ENCODE measurements around the gene SOS1.
A peak's percentile ranks its signal among the peaks of the same experiment; 100 is the strongest.
"Not testable (repeated sequence)": the region's sequence is repeated elsewhere in the genome, so short reads cannot be mapped to it uniquely, and the experiment has no call there.

SOS1 gene

DNA sequence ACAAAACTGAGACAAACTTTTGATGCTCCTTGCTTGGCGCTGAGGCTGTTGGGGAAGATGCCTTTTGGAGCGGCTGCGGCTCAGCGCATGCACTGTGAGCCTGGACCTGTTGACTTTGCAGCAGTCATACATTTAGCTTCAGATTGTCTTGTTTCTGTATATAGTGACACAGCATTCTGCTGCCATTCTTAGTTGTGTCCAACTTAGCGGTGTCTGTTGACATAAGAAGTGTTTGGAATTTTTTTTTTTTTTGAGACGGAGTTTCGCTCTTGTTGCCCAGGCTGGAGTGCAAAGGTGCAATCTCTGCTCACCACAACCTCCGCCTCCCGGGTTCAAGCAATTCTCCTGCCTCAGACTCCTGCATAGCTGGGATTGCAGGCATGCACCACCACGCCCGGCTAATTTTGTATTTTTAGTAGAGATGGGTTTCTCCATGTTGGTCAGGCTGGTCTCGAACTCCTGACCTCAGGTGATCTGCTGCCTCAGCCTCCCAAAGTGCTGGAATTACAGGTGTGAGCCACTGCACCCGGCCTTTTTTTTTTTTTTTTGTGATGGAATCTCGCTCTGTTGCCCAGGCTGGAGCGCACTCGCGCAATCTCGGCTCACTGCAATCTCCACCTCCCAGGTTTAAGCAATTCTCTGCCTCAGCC, 17.5 kb upstream of the SOS1 start:
- DNase-seq, result not testable (repeated sequence)

DNA sequence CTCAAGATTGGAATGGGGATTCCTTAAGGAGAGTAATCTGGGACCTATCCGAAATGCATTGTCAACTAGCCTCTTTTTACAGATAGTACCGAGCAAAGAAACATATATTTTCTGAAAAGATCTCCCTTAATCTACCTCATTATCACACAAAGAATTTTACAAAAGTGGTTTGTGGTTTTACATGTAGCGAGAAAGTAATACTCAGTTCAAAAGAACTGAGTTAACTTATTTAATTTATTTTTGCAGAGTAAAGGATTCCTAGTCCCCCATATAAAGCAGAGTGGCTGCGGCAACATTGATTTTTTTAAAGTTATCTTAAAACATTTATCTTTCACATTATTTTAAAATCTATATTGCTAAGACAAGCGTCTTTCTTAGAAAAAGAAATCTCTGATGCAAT, 15.9 kb upstream of the SOS1 start:
- DNase-seq, result no peak

DNA sequence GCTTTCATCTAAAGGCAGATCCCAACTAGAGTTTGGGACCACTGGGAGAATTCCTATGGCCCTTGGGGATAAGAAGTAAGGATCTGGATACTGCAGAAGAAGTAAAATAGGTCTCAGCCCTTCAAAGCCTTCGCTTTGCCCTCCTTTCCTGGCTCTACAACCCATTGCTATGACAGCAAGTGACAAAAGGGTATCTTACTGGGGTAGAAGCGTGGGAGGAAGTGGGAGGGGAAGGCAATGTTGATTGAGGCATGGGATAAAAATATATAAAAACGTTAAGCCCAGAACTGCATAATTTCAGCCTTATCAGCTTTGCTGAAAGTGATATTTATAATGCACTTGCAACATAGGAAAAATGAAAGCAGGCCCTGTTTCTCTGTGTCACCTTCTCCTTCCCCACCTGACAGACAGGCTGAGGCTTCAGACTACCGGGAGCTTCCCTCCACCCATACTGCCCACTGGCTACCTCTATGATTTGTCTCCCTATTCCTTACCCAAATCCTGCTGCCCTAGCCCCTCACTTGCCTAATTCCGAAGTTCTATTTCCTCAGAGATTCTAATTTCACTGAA, 14.9 kb upstream of the SOS1 start:
- no peak for DNase-seq

DNA sequence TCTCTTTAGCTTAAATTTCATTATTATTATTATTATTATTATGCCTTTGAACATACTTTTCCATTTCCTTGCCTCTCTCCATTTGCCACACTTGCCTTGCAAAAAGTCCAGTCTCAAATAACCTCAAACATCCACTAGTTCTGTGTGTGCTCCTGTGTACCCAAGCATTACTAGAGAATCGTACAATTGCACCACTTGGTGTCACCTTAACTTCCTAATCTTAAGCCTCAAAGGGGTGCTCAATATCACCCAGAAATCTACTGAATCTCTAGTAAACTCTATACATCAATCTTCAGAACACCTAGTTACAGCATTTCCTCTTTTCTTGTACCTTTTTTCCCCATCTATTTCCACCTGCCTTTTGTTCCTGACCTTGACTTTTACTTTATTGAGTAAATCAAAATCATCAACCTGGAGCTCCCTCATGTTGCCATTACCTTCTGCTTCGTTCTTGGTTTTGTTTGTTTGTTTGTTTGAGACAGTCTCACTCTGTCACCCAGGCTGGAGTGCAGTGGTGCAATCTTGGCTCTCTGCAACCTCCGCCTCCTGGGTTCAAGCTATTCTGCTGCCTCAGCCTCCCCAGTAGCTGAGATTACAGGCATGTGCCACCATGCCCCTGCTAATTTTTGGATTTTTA, 12.5 kb upstream of the SOS1 start:
- DNase-seq, result no peak

DNA sequence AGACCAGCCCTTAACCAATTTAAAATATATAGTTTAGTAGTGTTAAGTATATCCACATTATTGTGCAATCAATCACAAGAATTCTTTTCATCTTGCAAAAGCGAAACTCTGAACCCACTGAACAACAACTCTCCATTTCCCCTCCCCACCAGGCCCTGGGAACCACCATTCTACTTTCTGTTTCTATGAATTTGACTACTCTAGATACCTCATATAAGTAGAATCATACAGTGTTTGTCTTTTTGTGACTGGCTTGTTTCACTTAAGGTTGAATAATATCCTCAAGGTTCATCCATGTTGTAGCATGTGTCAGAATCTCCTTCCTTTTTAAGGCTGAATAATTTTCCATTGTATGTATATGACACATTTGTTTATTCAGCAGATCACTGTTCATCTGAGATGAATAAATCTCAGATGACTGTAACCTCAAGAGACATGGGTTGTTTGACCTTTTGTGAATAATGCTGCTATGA, 8.1 kb upstream of the SOS1 start:
- no peak for DNase-seq

DNA sequence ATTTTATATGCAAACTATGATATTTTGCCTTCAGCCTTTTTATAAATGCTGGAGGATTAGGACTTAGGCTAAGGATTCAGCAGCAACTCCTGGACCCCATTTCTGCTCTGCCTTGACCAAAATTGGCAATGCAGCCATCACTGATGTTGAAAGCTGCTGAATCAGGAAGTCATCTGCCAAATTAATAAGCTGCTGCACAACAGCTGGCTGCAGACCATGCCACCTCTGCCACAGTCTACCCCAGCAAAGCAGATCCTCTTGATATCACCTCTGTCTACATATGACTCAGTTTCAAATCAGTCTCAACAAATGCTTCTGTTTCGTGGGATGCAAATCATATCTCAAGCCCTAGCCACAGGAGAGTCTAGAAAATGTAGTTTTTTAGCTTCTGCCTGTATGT, 7.1 kb upstream of the SOS1 start:
- no peak for DNase-seq

DNA sequence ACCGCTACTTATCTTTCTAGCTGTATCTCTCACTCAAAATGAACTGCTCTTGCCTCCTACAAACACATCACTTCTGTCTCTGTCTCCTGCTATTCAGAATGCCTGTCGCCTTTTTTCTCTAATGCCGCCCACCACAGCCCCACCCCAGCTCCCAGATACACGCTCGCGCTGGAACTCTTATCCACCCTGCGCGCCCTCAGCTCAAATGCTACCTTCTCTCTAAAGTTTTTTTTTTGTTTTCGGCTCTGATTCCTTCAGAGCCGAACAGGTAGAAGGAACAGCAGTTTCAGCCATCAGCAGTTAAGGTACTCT, 3.9 kb upstream of the SOS1 start:
- DNase-seq, result no peak

DNA sequence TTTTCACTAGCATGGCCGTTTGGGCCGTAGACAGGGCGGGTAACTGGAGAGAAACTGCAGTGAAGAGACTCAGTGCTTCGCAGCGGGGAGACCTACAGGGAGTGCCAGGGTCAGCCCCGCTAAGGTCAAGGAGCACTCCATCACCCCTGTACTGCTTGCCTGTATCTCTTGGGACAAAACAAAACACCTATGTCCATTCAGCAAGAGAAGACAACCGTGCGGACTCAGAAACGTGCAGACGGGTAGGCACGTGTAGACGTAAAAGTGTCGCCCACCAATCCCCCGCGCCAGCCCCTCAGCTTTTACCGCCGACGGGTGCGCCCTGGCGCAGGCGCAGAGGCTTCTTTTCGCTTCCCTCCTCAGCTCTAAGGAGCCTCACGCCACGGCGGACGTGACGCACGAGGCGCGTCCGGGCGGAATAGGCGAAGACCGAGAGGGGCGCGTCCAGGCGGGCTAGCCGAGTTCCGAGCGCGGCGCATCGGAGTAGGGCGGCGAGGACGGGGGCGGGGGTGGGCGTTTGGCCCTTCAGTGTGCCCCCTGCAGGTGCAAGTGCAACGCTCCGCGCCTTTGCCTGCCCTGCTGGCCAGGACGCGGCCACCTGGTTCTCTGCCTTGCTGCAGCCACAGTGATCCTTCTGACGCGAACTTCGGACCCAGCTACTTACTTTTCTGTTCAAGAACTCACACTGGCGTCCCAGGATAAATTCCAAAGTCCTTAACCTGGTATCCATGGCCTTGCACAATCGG, 3.3 kb upstream of the SOS1 start:
- DNase-seq, result peak; percentile 89 to 91

DNA sequence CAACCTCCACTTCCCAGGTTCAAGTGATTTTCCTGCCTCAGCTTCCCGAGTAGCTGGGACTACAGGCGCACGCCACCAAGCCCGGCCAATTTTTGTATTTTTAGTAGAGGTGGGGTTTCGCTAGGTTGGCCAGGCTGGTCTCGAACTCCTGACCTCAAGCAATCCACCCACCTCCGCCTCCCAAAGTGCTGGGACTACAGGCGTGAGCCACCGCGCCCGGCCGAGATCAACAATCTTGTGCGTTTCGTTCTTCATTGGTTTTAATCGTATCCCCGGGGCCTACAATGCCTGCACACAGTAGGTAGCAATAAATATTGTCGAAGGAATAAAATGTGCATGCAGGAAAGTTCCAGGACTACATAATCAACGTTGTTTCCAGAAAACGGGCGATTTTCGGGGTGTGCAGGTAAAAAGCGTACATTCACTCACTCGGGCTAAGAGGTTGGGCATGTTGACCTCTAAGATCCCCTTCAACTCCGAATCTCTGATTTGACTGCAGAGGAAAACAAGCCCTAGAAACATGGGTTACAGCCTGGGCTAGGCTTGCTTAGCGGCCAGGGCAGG, 2.7 kb upstream of the SOS1 start:
- DNase-seq, result no peak

DNA sequence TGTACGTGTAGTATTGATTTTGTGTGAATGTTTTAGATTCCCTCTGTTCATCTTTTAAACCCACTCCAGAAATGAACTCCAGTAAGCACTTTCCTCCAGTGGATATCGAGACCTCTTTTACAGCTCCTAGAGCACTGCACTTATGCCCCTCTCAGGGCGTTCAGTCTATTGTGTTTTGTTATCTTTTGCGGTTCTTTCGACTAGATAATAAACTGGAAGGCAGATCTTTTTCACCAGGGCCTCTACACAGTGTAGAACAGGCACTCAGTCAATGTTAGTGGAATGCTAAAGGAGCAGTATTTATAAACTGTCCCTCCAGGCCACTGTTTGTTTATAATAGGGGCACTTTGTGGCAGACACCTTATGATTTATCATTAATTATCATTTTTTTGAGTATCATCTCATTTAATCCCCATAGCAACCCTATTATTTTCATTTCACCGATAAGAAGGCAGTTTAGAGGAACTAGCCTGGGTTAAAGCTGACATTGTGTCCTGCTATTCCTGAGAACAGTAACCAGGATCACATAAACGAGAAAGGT, 742 bp upstream of the SOS1 start:
- DNase-seq, result no peak

DNA sequence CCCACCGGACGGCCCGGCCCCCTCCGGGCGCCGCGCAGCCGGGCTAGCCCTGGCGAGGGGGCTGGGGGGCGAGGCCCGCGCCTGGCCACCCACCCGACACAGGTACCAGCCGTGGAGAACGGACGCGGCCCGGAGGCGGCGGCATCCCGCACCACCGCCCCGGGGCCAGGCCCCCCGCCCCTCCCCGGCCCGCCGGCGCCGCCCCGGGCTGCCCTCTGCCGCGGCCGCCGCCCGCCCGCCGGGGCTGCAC, 405 bp downstream of the SOS1 start:
- DNase-seq, result no peak

DNA sequence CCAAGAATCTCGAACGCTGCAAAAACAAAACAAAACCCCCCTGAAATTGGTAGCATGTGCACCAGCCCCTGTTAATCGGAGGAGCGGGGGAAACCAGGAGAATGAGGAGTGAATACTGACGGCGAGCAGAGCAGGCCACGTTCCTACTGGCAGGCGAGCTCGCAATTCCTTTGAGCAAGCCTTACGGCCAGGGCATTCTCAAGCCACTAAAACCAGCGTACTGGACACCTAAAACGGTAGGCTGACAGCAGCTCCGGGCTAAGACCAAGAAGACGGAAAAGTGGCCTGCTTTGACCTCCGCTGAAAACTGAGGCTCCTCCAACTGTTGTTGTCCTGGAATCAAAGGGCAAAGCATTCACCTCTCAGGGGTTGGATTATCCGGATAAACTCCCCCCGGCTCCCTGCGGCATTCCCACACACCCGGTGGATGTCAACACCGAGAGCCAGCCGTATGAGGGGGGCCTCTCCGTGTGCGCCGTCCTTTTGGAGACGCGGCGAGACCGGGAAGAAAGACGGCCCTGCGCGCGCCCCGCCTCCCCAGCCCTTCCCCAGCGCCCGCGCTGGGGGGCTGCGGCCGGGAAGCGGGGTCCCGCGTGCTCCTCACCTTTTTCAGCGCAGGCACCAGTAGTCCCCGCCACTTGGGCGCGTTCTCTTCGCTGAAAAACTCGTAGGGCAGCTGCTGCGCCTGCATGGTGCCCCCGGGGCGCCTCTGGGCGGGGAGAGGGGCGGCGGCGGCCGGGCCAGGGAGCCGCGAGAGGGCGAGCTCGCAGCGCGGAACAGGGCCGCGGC, 925 bp downstream of the SOS1 start:
- peak; percentile 45 to 56 for DNase-seq

DNA sequence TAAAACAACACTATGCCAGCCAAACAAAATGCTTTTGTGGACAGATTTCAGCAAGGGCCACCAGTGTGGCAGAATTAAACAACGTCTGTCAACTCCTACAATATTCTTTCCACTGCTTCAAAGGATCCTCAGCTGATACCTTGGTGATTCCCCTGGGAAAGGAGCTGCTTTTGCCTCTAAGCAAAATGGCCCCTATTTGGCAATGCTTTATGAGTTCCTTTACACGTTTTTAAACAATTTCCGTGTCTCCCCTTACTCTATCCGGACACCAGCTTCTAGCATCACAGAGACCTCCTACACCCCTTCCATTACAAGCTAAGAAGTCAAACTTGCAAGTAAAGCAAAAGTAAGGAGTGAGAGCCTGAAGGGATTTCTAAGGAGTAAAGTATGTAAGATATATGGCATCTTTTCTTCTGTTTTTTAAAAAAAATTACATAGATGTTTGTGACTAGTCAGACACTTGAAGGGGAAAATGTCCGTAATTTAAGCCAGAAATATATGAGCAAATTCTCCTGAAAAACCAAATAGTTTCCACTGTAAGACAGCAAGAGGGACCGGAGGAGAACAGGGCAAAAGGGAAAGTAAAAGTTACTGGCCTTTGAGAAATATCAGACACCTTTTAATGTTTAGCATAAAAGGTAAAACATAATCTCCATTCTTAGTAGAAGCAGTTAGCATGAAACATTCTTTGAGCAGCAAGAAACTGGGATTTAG, 1.9 kb downstream of the SOS1 start:
- no peak for DNase-seq

DNA sequence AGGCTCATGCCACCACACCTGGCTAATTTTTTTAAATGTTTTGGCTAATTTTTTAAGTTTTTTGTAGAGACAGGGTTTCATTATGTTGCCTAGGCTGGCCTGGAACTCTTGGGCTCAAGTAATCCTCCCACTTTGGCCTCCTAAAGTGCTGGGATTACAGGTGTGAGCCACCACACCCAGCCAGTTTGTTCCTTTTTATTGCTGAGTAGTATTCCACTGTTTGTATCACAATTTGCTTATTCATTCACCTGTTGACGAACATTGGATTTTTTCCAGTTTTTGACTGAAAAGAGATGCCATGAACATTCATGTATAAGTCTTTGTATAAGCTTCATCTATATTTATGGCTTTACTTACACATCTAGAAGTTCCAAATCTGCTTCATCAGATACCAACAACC, 5.3 kb downstream of the SOS1 start:
- no peak for DNase-seq

DNA sequence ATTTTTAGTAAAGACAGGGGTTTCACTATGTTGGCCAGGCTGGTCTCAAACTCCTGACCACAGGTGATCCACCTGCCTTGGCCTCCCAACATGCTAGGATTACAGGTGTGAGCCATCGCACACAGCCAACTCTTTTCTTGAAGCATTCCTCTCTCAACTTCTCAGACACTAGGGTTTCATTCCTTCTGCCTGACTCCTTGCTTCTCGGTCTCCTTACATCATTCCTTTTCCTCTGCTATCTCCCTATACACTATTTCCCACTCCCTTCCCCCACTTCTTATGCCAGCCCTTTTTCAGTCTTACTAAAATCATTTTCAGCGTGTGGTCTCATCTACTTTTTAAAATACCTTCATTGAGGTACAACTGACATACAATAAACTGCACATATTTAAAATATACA, 6.1 kb downstream of the SOS1 start:
- no peak for DNase-seq

DNA sequence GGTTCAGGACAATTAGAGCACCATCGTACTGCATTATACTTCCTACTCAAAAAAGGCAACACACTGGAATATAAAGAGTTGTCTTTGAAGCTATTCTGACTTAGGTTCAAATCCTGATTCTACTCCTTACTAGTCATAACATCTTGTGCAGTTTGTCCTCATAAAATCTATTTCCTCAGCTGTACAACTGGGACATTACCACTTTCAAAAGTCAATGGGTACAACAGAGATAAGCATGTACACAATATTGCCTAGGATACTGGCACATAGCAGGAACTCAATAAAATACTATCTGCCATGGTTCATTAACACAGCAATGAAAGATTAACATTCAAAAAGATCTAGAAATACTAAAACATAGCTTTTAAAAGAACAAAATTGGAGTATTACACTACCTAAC, 11.3 kb downstream of the SOS1 start:
- DNase-seq, result no peak

DNA sequence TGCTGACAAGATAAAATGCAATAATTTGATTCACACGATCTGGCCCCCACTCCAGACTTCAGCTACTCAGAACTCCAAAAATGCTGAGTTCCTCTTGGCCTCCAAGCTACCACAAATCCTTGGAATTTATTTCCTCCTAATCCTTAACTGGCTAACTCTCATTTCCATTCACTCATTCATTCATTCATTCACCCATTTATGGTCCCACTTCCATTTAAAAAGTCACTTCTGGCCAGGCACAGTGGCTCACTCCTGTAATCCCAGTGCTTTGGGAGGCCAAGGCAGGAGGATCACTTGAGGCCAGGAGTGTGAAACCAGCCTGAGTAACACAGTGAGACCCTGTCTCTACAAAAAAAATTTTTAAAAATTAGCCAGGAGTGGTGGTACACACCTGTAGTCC, 12.5 kb downstream of the SOS1 start:
- no peak for DNase-seq

DNA sequence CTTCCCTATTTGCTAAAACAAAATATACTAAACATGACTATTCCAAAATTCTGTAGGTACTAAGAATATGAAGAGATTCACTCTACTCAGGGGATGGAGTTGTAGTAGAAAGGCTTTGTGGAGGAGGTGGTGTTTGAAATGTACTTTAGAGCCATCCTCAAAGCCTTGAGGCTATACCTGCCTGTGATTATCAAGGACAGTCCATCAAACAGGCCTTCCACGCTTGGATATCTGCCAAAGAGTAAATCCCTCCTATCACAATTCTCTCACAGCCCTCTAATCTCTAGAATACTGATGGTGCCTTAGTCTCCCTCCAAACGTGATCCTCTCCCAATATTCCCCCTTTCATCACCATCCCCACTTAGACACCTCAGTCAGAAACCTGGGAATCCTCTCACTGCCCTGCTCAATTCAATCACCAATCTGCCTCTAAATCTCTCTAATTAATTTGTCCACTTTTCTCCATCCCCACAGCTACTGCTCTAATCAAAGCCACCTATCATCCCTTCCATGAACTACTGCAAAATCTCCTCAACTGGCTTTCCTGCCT, 13.1 kb downstream of the SOS1 start:
- no peak for DNase-seq

DNA sequence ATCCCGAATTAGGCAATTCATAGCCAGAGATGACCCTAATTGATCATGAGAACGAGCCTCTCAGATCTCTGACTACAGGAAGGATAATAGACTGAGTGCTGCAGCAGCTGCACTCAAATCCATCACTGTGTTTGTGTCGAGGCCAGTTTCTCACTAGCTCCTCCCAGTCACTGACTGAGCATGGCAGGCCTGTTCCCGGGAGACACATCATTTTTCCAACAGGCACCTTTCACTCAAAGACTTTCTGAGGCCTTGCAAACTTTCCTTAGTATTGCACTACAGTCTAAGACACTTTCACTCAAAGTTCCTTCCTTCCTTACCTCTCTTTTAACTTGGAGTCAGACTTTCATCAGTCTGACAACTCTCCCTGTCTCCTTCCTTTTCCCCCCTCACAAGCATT, 13.7 kb downstream of the SOS1 start:
- peak; percentile 4 to 11 for DNase-seq

DNA sequence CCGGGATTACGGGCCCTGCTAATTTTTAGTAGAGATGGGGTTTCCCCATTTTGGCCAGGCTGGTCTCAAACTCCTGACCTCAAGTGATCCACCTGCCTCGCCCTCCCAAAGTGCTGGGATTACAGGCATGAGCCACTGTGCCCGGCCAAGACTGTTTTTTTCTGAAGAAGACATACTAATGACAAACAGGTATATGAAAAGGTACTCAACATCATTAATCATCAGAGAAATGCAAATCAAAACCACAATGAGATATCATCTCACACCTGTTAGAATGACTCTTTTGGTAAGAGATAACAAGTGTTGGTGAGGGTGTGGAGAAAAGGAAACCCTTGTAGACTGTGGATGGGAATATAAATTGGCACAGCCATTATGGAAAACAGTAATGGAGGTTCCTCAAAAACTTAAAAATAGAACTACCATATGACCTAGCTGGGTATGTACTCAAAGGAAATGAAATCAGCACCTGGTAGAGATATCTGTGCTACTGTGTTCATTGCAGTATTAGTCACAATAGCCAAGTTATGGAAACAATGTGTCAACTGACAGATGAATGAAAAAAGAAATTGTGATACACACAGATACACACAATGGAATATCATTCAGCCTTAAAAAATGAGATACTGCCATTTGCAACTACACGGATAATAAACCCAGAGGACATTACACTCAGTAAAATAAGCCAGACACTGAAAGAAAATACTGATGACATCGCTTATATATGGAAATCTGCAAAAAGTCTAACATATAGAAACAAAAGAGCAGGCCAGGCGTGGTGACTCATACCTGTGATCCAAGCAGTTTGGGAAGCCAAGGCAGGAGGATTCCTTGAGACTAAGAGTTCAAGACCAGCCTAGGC, 20.8 kb downstream of the SOS1 start:
- no peak for DNase-seq

DNA sequence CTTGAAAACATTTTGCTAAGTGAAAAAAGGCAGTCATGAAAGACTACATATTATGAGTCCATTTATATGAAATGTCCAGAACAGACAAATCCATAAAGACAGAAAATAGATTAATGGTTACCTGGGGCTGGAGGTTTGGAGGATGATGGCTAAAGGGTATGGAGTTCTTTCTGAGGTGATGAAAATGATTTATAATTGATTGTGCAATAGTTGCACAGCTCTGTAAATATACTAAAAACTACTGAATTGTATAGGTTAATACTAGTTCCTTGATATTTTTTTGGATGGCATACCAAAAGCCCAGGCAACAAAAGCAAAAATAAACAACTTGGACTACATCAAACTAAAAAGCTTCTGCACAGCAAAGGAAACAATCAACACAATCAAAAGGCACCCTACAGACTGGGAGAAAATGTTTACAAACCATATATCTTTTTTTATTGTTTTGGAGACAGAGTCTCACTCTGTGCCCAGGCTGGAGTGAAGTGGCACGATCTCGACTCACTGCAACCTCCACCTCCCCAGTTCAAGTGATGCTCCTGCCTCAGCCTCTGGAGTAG, 21.5 kb downstream of the SOS1 start:
- DNase-seq, result no peak
